Activated T-helper 1 cell treated with anti-CD3 and anti-CD28 coated beads, Interleukin-2, amount 50 U/mL, for 16 hours (primary cell): ENCODE data around the gene P2RX4.
"Not testable (repeated sequence)": the region's sequence is repeated elsewhere in the genome, so short reads cannot be mapped to it uniquely, and the experiment has no call there.

Source experiments
- DNase-seq, 2 donors: peaks; one replicate each; pipeline ENCODE4 v3.0.0-alpha.2; 2020; ENCODE audit warnings: low read depth in 1 of 2, low spot score in 1 of 2

P2RX4 gene

DNA sequence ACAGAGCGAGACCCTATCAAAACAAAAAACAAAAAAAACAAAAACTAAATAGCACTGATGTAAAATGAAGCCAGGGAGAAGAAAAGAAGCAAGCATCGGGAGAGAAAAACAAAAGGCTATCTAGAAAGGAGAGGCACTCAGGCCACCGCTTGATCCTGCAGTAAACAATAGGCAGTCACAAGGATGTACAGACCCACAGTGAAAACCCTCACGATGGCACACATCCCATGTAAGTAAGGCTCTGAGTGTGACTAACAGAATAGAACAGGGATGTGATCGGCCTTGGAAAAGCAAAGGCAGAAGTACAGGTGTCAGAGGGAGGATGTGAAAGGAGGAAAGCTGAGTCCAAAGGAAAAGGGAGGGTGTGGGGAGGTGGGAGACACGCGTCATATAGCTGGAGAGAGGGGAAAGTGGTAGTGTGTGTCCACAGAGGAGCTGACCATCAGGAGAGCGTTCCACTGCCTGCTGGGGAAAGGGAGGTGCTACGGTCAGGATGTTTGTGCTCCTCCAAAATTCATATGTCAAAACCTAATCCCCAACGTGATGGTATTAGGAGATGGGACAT is 55.1 kb downstream of the P2RX4 start:
- DNase-seq, result no peak

GRCh38 chr12:121267822-121268221 is 57.9 kb downstream of the P2RX4 start:
- no peak for DNase-seq

DNA sequence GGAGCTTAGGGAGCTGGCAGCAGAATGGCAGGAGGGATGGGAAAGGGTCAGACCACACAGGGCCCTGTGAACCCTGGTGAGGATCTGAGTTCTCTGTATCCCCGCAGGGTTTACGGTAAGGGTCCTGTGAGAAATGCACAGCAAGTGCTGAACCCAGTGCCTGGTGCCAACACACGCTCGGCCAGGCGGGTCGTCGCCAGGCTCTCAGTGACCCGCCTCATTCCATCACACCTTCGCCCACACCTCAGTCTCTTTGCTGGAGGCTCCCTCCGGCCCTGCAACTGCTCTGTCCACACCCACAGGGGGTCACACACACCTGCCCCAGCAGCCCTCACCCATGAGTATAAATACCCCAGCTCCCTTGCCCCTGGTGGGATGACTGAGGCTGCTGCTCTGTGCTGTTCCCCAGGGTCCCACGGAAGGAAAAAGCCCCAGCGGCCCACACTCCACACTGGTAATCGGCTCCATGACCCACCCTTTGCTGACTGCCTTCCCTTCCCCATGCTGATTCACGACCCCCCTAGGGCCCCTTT is 63.5 kb downstream of the P2RX4 start:
- no peak for DNase-seq

DNA sequence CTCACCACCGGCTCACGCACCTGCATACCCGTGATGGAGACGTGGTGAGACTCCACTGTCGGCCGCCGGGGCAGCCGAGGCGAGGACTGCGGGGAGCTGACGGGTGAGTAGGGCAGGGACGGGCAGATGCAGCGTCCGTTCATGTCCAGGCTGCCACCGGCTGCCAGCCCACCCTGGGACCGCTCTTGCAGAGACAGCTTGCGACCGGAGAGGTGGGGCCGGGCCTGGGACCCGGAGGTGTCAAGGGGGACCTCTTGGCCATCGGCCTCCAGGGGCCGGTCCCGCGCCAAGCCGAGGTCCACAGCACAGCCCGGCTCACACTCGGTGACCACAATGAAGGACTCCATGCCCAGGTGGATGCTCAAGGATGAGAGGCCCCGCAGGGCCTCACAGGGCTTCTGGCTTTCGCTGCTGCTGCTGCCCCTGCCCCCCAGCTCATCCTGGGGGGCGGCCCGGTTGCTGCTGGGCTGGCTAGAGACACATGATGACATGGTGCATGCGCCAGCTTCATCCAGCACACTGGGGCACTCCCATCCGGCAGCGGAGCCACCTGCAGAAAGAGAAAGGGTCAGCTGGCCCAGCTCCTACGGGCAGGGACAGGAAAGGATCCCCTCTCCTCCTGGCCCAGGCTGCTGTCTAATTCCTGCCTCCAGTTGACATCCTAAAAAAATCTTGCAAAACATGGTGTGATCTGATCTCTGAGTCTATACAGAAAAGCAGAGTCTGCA is 64.3 kb downstream of the P2RX4 start:
- DNase-seq, result no peak

DNA sequence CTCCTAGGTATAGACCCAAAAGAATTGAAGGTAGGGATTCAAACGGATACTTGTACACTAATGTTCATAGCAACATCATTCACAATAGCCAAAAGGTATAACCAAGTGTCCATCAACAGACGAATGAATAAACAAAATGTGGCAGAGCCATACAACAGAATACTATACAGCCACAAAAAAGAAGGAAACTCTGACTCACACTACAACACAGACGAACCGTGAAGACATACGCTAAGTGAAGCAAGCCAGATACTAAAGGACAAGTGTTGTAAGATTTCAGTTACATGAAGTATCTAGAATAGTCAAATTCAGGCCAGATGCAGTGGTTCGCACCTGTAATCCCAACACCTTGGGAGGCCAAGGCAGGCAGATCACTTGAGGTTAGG is 67.4 kb downstream of the P2RX4 start:
- no peak for DNase-seq

DNA sequence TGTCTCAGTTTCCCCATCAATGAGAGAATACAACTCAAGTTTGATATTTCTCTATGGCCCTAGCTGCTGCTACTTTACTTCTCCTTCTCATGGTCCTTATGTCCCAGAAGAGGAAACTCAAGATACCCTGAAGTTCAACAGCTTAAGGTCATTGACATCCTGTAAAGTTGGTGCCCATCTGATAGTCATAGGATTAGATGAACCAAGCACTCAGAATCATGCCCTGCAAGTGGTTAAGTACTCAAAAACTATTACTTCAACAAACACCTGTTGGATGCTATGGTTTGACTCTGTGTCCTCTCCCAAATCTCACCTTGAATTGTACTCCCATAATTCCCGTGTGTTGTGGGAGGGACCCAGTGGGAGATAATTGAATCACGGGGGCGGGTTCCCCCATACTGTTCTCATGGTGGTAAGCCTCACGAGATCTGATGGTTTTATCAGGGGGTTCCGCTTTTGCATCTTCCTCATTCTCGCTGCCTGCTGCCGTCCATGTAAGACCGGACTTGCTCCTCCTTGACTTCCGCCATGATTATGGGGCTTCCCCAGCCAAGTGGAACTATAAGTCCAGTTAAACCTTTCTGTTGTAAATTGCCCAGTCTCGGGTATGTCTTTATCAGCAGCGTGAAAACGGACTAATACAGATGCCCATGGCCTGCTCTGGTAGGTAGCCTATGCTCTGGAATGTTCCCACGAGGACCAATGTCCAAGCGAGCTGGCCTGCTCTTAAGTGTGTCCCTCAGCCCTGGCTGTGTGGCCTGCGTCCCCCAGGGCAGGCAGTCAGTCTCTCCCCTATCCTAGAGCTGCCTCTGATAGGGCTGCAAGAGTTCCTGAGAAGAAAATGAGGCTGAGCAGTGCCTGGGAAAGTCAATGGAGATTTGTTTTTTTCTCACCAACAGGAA is 68.5 kb downstream of the P2RX4 start:
- no peak for DNase-seq

- no peak for DNase-seq
Measured at GRCh38 chr12:121279071-121279375, 69.1 kb downstream of the P2RX4 start.

DNA sequence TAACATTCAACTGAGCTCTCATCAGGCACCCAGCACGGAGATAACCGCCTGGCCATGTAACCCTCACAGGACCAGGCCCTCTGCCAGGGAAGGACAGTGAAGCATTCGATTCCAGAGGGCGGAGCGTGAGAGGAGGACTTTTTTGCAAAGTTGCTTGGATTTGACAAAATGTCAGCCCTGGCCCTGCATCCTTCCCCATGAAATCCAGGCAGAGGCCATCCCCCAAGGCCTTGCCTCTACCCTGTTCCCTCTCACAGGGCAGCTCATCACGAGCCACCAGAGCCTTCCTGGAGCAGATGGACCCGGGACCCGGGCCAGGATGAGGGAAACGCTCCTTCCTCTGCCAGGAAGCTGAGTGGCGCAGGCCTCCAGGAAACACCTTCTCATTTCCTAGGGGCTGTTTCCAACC is 69.6 kb downstream of the P2RX4 start:
- DNase-seq, result no peak

- DNase-seq, result not testable (repeated sequence)
Measured at GRCh38 chr12:121280531-121280930, 70.6 kb downstream of the P2RX4 start.

- DNase-seq, result not testable (repeated sequence)
Measured at GRCh38 chr12:121281116-121281515, 71.2 kb downstream of the P2RX4 start.

GRCh38 chr12:121282072-121282742 is 72.3 kb downstream of the P2RX4 start:
- DNase-seq, result no peak

- DNase-seq, result not testable (repeated sequence)
Measured at GRCh38 chr12:121282910-121283309, 73.0 kb downstream of the P2RX4 start.

- no peak for DNase-seq
Measured at GRCh38 chr12:121283388-121283787, 73.5 kb downstream of the P2RX4 start.
